ENCODE data around the gene ZNF469.

Gene ZNF469

GRCh38 chr16:88428616-88429386 is 46.0 kb downstream of the ZNF469 start:
- DNase-seq (ENCODE audit: low read depth) = no peak

- DNase-seq (ENCODE audit: low read depth) = no peak
Measured at GRCh38 chr16:88429387-88430184, 46.8 kb downstream of the ZNF469 start.

GRCh38 chr16:88430185-88430523 is 47.4 kb downstream of the ZNF469 start:
- DNase-seq (ENCODE audit: low read depth) = no peak

- peak; percentile 46 for DNase-seq (ENCODE audit: low read depth)
Measured at GRCh38 chr16:88430524-88431446, 48.0 kb downstream of the ZNF469 start.

- no peak for DNase-seq (ENCODE audit: low read depth)
Measured at GRCh38 chr16:88431651-88432050, 48.9 kb downstream of the ZNF469 start.

GRCh38 chr16:88432174-88432573 is 49.4 kb downstream of the ZNF469 start:
- no peak for DNase-seq (ENCODE audit: low read depth)
